Astrocyte of the spinal cord (primary cell): ENCODE measurements around the gene MARK2.

Experiments
- DNase-seq: peaks from one replicate; pipeline ENCODE4 v3.0.0; 2011; ENCODE audit warnings: low read depth, low spot score
- H3K4me3 ChIP-seq: 2 replicates; pipeline ENCODE4 v1.5.1; 2011; ENCODE audit warnings: low read depth, mild to moderate bottlenecking, low read length, moderate library complexity
- in situ Hi-C: cut with HindIII; loops from 2 replicates; pipeline ENCODE4 v1.10.0; 2017; ENCODE audit warnings: low sequenced_read_pairs
- TF ChIP-seq, protein P1 (sequence below): IDR thresholded peaks from 2 replicates; pipeline ENCODE4 v1.5.1; 2012; ENCODE audit warnings: low read depth, mild to moderate bottlenecking, low read length, inconsistent platforms

MARK2 gene

DNA sequence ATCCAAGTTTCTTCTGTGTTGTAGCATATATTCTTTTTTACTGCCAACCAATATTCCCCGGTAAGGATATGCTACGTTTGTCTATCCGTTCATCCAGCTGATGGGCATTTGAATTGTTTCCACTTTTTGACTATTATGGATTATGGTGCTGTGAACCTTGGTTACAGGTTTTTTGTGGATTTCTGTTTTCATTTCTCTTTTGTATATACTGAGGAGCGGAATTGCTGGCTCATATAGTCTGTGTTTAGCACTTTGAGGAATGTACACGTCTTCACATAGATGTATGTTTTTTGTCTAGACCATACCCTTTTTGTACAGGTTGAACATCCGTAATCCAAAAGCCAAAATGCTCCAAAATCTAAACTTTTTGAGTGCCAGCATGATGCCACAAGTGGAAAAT is 54.4 kb downstream of the MARK2 start:
- no peak overlapping the region for H3K4me3 ChIP-seq
- TF ChIP-seq, protein P1, sequence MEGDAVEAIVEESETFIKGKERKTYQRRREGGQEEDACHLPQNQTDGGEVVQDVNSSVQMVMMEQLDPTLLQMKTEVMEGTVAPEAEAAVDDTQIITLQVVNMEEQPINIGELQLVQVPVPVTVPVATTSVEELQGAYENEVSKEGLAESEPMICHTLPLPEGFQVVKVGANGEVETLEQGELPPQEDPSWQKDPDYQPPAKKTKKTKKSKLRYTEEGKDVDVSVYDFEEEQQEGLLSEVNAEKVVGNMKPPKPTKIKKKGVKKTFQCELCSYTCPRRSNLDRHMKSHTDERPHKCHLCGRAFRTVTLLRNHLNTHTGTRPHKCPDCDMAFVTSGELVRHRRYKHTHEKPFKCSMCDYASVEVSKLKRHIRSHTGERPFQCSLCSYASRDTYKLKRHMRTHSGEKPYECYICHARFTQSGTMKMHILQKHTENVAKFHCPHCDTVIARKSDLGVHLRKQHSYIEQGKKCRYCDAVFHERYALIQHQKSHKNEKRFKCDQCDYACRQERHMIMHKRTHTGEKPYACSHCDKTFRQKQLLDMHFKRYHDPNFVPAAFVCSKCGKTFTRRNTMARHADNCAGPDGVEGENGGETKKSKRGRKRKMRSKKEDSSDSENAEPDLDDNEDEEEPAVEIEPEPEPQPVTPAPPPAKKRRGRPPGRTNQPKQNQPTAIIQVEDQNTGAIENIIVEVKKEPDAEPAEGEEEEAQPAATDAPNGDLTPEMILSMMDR, result no peak
- in situ Hi-C loops, result loop anchor here (10.0 kb wide), 1 partner anchor 59 kb away; the partner anchor contains the start of gene MARK2
- no peak for DNase-seq

DNA sequence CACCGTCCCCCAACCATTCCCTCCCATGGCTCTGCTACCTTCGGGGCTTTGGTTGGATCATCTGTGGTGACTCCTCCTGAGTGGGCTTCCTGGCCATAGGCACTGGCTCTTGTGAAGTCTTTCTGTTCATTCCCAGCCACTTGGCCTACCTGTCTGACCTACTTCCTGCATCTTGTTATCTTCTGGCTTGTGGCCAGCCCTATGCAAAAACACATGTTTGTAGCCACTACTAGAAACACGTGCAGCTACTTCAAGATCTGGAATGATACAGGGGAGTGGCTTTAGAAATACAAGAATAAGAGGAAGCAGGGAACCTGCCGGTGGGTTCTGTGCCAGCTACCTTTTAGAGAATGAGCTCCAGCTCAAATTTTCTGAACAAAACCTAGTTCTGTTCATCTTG is 57.2 kb downstream of the MARK2 start:
- TF ChIP-seq, protein P1, result no peak
- in situ Hi-C loops, result loop anchor here (10.0 kb wide), 1 partner anchor 61 kb away; the partner anchor contains the start of gene MARK2
- no peak overlapping the region for H3K4me3 ChIP-seq
- no peak for DNase-seq

DNA sequence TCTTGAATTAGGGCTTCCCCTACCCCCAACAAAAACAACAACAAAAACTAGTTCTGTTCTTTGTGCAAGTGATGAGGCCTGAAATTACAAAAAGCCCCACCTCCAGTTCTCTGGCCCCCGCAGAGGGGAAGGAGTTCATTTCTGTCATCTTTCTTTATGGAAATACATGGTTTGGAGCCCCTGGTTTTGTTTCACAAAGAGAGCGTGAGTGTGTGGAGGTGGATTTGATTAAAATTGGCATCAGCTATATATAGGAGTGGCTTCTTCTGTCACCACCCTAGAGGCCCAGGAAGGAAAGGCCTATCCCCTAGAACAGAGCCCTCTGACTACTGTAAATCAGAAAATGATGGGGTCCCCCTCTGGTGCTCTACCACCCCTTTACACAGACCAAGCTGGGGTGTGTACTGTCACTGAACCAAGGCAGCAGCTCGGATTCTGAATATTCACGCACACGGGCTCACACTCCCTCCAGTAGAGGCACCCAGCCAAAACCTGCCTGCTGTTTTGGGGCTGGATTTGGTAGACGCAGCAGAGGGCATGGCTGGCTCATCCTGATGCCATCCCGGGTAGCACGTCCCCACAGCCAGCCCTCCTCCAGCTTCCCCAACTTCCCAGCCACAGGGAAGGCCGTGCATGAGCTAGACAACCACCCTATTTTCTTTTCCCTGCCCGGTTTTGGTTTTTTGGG is 58.7 kb downstream of the MARK2 start:
- in situ Hi-C loops, result loop anchor here (10.0 kb wide), 1 partner anchor 63 kb away; the partner anchor contains the start of gene MARK2
- no peak for DNase-seq
- TF ChIP-seq, protein P1, result no peak
- H3K4me3 ChIP-seq, result no peak overlapping the region

DNA sequence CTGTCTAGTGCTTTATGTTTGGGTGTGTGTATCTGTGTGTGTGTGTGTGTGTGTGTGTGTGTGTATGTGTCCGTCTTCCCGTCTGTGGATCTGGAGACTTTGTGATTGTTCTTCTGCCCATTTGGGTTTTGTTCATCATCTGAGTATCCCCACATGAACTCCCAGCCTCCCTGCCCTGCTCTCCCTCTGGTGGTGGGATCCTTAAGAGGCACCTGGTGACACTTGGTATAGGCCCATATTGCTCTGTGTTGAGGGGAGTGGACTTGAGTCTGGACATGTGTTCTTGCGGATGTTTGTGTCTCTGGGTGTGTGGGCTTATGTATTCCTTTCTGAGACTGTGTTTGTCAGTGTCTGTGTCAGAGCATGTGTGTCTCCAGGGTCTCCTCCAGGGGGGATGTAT is 62.8 kb downstream of the MARK2 start:
- TF ChIP-seq, protein P1, result peak; percentile 55
- DNase-seq, result no peak
- in situ Hi-C loops, result no loop called here

GRCh38 chr11:63903884-63904283 is 65.0 kb downstream of the MARK2 start:
- TF ChIP-seq, protein P1, result no peak
- no peak overlapping the region for H3K4me3 ChIP-seq
- in situ Hi-C loops, result no loop called here
- no peak for DNase-seq

More for the DNA sequence above, 62.8 kb downstream of the MARK2 start:
- no peak overlapping the region for H3K4me3 ChIP-seq

DNA sequence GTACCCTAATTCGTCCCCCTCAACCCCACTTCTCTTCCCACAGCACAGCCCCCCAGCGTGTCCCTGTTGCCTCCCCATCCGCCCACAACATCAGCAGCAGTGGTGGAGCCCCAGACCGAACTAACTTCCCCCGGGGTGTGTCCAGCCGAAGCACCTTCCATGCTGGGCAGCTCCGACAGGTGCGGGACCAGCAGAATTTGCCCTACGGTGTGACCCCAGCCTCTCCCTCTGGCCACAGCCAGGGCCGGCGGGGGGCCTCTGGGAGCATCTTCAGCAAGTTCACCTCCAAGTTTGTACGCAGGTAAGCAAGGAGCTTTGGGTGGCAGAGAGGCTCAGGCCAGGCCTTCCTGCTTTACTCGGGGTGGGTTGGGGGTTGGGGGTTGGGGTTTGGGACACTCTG is 65.8 kb downstream of the MARK2 start:
- H3K4me3 ChIP-seq, result no peak overlapping the region
- TF ChIP-seq, protein P1, result no peak
- DNase-seq, result no peak
- in situ Hi-C loops, result no loop called here
